ENCODE results near the gene WFIKKN2. TPM values are rescaled to one million over a fixed set of nuclear protein-coding genes. Genes with fewer than 3 reads are reported as not detected.
"Not testable (repeated sequence)": the region's sequence is repeated elsewhere in the genome, so short reads cannot be mapped to it uniquely, and the experiment has no call there.

Gene WFIKKN2, protein sequence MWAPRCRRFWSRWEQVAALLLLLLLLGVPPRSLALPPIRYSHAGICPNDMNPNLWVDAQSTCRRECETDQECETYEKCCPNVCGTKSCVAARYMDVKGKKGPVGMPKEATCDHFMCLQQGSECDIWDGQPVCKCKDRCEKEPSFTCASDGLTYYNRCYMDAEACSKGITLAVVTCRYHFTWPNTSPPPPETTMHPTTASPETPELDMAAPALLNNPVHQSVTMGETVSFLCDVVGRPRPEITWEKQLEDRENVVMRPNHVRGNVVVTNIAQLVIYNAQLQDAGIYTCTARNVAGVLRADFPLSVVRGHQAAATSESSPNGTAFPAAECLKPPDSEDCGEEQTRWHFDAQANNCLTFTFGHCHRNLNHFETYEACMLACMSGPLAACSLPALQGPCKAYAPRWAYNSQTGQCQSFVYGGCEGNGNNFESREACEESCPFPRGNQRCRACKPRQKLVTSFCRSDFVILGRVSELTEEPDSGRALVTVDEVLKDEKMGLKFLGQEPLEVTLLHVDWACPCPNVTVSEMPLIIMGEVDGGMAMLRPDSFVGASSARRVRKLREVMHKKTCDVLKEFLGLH
- total RNA-seq, result not detected in 2 replicates

DNA sequence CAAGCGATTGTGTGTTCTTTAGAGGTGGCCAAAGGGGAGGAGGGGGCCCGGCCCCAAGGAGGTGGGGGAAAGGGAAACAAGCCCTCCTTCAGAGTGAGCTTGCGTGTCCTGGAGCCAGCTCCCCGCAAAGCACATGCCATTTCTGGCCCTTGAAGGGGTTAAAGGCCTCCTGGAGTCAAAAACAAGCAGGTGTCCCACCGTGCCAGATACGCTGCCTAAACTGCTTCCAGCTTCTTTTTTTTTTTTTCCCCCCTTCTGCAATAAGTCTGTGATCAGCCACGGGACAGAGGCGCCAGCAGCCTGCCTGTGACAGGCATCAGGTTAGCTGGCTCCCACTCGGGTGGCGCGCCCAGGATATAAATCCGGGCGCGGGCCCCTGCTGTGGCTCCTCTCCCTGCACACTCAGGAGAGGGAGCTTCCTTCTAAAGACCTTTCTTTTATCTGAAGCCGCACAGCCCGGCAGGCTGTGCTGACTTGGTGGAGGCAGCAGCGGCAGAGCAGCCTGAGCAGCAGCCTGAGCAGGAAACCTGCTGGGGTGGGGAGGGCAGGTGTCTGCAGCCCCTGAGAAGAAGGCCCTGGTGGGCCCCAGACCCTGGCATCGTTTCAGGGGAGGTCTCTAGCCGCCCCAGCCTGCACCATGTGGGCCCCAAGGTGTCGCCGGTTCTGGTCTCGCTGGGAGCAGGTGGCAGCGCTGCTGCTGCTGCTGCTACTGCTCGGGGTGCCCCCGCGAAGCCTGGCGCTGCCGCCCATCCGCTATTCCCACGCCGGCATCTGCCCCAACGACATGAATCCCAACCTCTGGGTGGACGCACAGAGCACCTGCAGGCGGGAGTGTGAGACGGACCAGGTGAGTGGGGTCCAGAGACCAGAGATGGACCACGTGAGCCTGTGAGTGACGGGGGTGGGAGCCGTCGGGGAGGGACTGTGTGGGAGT lies at the start of gene WFIKKN2:
WFIKKN2 (plus strand) TSS at position 286 of the 934 bp plus-strand sequence; CDS start at position 638, 352 bp downstream.
- no peak for DNase-seq (ENCODE audit: low read depth in 2 of 2)

DNA sequence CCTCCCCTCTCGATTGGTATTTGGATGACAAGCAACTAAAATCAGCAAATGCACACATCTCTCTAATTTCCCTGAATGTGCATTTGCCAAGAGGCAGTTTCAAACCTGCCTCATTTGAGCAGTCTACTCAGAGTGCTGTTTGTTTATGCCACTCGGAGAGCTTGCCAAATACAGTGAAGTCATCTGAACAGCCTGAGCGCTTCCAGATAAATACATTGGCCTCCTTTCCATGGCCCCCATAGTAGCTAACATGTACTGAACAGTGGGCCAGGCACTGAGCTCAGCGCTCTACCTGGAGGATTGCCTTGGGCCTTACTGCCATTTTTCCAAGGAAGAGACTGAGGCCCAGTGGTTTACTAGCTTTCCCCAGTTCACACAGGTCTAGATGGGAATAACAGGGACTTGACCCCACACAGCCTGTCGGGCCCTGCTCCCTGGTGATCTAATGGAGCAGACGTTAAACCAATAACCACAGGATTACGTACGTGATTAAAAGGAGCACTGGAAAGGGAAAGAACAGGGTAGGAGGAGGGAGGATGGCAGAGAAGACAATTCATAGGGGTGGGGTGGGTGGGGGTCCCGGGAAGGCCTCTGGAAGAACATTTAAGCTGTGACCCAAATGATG lies 49.3 kb upstream of the WFIKKN2 start:
- DNase-seq (ENCODE audit: low read depth in 2 of 2), result peak; percentile 20 to 31

DNA sequence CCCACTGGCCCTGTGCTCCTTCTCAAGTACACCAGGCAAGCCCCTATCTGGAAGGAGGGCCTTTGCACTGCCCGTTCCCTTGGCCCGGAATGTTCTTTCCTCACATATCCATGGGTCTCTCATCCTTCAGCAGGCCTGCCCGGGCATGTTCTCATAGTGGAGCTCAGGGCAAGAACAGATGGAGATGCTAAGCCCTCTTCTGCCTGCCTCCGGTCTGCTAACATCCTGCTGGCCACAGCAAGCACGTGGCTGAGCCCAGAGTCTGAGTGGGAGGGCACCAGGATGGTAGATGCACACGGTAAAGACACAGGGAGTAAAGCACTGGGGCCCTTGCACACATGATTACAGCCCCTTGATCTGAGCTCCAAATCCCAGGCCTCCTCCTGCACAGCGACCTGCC lies 48.3 kb upstream of the WFIKKN2 start:
- no peak for DNase-seq (ENCODE audit: low read depth in 2 of 2)

DNA sequence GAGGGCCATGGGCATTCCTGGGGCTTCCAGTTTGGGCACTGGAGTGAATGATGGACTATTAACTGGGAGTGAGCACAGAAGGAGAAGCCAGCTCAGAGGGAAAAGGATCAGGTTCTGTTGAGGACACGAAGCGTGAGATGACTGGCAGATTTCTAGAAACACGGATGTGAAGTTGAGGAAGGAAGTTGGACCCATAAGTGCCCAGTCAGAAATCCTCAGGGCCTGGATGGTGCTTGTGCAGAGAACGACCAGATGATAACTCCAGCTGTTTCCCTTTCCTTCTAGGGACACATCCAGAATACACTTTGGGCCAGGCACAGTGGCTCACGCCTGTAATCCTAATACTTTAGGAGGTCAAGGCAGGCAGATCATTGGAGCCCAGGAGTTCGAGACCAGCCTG lies 44.8 kb upstream of the WFIKKN2 start:
- DNase-seq (ENCODE audit: low read depth in 2 of 2), result no peak

DNA sequence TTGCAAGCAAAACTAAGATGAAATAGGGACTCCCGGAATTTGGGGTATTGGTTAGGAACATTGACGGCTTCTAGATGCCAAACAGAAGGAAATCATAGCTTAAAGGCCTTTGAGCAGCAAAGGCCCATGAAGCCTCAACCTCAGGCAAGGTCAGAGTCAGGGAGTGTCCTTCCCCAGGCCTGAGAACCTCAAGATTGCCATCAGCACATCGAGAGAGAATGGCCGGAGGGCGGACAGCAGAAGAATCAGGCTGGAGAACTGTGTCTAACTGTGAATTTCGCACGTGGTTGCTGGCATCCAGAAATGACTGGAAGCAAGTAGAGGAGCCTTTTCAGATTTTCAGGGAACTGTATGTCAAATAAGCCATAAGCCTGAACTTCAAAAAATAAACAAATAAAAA lies 43.3 kb upstream of the WFIKKN2 start:
- no peak for DNase-seq (ENCODE audit: low read depth in 2 of 2)

DNA sequence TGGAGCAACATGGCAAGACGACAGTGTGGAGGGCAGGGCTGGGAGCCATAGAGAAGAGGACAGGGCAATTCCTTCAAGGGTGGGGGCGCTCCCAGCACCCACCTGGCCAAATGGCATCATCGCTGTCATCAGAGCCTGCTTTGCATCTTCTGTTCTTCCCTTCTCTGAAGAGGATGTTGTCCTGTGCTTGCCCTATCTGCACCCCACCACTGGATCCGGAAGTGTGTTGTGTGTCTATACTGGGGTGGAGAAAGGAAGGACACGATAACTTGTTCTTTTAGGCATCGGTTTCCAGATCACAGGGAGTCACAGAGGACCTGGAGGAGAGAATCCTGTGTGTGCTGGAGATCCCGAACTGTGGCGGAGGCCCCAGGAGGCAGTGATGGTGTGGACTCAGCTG lies 42.4 kb upstream of the WFIKKN2 start:
- DNase-seq (ENCODE audit: low read depth in 2 of 2), result no peak

DNA sequence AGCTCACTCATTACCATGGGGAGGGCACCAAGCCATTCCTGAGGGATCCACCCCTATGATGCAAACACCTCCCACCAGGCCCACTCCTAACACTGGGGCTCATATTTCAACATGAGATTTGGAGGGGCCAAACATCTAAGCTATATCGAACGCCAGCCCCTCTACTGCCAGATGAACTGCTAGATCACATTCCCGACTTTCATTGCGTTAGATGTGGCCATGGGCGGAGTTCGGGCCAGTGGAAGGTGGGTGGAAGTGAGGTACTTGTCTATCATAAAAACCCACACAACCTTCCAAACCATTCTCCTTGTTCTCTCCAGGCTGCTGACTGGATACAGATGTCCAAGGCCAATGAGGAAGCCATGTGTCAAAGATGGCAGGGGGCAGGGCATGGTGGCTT lies 41.0 kb upstream of the WFIKKN2 start:
- DNase-seq (ENCODE audit: low read depth in 2 of 2), result no peak

DNA sequence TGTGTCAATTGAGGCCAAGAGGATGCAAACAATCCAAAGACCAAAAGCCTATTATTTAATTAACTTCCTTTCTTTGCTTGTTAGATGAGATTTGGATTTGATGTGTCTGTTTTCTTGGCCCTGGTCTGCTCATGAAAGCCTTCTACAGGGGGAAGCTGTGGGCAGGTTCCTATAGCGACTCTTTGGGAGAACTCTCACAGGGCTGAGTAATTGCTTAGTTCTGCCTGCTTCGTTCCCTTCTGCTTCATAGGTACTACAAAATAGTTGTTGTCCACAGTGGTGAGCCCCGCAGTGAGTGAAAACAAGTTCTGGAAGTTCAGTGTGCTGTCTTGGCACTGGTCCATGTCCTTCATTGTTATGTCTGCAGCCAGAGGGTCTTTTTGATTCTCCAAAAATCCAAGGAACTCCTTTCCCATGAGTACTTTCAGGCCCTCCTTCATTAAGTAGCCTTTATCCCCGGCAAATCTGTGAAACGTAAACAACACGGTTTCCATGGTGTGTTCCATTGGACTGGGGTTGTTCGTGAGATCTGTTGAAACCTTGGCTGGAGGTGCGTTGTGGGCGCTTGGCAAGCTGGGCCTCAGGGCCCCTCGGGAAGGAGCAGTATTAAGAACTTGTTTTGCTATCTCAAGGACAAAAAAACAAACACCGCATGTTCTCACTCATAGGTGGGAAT lies 38.1 kb upstream of the WFIKKN2 start:
- peak in 1 of 2 donors; percentile 11 for DNase-seq (ENCODE audit: low read depth in 2 of 2)

DNA sequence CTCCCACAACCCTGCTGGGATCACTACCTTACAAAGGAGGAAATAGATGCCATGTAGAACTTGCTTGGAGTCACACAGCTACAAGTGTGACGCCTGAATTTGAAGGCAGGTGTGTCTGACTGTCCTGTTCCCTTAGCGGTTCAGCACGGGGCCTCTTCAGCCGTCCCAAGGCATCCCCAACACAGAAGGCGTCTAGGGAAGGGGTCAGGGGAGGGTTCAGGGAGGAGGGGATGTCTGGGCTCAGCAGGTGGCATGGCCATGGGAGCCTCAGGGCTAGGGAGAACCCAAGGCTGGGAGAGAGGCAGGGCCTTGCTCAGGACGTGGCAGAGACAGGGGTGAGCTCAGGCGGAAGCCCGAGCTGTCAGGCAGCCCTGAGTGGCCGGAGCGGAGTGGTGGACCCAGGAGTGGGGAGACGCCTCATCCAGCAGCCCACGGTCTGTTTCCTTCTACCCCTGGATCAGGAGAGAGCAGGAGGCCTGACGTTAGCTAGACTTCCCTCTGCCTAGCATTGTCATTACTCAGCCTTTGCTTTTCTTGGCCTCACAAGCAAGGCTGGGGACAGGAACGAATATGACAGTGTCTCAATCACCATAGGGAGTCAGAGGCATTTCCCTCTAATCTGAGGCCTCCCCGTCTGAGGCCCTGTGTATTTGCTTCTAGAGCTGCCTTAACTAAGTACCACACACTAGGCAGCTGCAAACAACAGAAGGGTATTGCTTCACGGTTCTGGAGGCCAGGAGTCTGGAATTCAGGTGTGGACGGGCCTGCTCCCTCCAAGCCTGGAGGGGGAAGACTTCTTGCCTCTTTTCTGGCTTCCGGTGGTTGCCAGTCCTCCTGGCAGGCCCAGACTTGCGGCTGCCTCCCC lies 36.7 kb upstream of the WFIKKN2 start:
- DNase-seq (ENCODE audit: low read depth in 2 of 2), result no peak

DNA sequence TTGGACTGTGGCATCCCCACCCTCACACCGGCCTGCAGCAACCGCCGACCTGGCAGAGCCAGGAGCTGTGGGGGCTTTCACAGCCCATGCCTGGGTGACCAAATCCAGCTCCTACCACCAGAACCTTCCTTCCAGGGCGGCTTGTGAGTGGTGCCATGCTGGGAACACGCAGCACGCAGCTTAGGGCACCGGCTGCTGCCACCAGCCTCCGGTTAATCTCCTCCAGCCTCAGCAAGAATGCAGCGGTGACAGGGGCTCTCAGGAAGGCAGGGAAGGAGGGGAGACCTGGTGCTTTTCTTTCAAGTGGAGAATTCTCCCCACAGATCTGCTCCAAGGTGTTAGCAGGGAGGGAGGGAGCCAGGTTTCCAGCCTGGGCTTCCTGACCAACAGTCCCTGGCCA lies 35.8 kb upstream of the WFIKKN2 start:
- no peak for DNase-seq (ENCODE audit: low read depth in 2 of 2)

DNA sequence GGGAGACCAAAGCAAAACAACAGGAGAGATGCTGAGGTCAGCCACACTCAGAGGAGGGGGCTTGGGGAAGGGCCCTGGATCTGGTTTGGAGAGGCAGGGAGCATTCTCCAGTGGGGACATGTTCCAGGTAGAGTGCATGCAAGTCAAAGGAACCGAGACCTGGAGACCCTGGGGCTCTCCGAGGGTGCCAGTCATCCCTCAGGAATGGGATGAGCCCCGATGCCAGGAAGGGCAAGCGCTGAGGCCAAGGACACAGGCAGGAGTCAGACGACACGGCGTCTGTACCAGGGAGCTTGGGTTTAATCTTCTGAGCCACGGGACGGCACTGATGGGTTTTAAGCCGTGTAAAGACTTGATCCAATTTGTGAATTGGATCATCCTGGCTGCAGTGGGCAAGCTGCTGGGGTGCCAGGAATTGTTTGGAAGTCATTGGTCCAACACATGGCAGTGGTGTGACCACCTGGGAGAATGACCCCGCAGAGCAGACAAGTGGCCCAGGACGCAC lies 35.1 kb upstream of the WFIKKN2 start:
- DNase-seq (ENCODE audit: low read depth in 2 of 2), result no peak

DNA sequence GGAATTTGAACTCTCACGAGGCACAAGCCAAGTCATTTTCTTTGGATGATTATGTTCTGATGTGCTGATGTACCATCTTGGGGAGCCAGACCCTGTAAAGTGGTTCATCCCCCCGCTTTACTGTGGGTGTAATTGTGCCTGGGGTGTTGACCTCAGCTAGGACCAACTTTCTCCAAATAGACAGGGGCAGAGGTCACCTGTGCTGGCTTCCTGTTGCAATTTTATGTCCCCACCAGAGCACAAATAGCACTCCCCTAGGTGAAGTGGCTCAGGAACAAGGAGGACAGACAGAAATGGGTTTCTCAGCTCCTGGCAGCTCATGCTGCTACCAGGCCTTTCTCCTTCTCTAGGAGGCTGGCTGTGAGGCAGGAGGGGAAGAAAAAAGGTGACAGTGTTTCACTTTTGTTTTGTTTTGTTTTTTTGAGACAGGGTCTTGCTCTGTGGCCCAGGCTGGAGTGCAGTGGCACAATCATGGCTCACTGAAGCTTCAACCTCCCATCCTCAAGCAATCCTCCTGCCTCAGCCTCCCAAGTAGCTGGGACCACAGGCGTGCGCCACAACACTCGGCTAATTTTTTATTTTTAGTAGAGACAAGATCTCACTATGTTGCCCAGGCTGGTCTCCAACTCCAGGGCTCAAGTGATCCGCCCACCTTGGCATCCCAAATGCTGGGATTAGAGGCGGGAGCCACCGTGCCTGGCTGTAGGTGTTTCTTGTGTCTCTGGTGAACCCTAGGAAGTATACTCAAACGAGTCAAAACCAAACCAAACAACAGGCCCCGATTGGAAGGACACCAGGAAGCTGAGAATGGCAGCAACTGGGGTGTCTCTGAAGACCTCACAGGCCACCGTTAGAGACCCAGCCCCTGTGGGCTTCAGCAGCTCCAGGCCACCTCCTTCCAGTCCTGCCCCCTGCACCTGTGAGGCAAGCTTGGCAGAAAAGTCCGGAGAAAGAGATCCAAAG lies 32.5 kb upstream of the WFIKKN2 start:
- no peak for DNase-seq (ENCODE audit: low read depth in 2 of 2)

DNA sequence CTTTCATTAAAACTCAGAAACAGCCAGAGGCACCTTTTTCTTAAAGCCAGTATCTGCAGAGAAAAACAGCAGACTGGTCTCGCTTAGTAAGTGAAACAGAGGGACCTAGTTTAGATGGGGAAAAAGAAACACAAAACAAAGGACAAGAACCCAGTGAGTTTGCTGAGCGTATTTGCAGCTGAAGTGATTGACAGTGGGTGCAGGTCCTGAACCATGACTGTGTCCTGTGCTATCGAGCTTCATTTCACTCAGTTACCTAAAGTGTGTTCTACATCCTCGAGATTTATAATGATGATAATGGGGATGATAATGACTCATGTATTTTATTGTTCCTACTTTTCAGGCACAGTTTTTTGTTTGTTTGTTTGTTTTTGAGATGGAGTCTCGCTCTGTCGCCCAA lies 31.7 kb upstream of the WFIKKN2 start:
- no peak for DNase-seq (ENCODE audit: low read depth in 2 of 2)

DNA sequence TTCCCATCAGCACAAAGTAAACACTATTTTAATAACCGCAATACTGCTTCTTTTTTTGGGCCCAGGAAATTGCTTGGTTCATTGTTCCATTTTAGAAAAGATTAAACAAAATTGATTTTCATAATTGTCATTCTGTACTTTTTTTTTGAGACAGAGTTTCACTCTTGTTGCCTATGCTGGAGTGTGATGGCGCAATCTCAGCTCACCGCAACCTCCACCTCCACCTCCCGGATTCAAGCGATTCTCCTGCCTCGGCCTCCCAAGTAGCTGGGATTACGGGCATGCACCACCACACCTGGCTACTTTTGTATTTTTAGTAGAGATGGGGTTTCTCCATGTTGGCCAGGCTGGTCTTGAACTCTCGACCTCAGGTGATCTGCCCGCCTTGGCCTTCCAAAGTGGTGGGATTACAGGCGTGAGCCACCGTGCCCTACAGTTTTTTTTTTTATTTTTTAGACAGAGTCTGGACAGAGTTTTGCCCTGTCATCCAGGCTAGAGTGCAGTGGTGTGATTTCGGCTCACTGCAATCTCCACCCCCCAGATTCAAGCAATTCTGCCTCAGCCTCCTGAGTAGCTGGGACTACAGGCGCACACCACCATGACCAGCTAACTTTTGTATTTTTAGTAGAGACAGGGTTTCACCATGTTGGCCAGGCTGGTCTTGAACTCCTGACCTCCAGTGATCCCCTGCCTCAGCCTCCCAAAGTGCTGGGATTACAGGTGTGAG lies 30.5 kb upstream of the WFIKKN2 start:
- DNase-seq (ENCODE audit: low read depth in 2 of 2), result not testable (repeated sequence)

DNA sequence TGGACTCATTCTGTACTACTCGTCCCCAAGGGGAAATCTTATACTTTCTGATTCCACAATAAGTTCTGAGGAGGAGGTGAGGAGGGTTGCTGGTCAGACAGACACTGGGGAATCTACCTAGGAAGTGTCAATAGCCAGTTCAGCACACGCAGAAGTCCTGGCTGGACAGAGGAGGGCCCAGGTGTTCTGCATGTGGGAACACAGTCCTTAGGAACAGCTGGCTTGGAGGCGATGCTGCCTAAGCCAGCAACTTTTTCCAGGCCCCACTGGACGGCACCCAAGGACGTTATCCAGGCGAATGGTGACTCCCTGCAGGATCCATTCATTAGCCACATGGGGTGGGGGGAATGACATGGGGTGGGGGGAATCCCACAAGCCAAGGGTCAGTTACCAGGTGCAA lies 29.9 kb upstream of the WFIKKN2 start:
- DNase-seq (ENCODE audit: low read depth in 2 of 2), result no peak

DNA sequence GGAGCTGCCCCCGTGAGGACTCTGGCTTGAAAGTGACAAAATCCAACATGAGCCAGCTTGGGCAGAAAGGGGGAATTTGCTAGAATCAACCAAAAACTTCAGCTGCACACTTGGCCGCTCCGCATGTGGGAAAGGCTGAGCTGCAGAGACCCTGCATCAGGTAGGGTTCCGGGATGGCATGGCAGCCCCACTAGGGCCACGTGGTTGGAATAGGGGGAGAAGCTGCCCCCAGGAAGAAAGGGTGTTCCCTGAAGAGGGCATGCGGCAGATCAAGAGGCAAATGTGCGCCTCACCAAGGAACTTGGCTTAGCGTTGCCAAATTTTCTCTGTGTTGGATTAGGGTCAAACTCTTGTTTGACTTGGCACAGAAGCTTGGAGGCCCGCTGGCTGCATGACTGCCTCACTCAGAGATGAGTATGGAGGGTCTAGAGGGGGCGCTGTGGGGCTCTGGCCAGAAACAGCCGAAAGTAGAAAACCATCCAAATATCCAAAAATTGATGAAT lies 29.2 kb upstream of the WFIKKN2 start:
- no peak for DNase-seq (ENCODE audit: low read depth in 2 of 2)

DNA sequence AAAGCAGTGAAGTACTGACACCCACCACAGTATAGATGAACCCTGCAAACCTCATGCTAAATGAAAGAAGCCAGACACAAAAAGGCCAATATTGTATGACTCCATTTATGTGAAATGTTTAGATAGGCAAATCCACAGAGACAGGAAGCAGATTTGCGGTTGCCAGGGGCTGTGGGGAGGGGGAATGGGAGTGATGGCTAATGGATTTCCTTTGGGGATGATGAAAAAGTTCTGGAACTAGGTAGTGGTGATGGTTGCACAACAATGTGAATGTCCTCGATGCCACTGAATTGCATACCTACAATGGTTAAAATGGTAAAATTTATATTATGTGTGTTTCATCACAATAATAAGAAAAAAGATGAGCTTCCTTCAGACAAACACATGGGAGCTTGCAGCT lies 28.4 kb upstream of the WFIKKN2 start:
- peak in 1 of 2 donors; percentile 44 for DNase-seq (ENCODE audit: low read depth in 2 of 2)

DNA sequence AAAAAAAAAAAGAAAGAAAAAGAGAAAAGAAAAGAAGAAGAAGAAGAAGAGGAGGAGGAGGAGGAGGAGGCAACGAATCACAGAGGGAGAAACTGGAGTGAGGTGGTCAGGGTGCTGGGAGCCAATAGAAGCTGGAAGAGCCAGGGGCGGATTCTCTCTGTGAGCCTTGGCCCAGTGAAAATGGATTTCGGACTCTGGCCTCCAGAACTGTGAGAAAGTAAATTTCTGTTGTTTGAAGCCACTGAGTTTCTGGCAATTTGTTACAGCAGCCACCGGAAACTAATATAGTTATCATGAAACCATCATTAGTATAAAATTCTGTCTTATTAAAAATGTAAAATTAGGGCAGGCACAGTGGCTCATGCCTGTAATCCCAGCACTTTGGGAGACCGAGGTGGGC lies 27.7 kb upstream of the WFIKKN2 start:
- DNase-seq (ENCODE audit: low read depth in 2 of 2), result no peak

Measured in lung microvascular endothelial cell (primary cell).